Spleen (tissue), 11 donors: Measurements from ENCODE around the gene DHRS1. TPM values are rescaled to one million over a fixed set of nuclear protein-coding genes. Genes with fewer than 3 reads are reported as not detected.
A peak's percentile ranks its signal among the peaks of the same experiment; 100 is the strongest.

Experiments
- DNase-seq: peaks from one replicate; pipeline ENCODE4 v3.0.0-alpha.2; 2020
- H3K27ac ChIP-seq, 8 donors: fragments of 200-600 bp; sonication (generic) in 7 of 8; 1 replicate in 4 of 8; 2 replicates in 4 of 8; pipeline versions ENCODE4 v1.5.0 to v1.8.0; 2016 to 2021; ENCODE audit warnings: inconsistent platforms in 4 of 8, mild to moderate bottlenecking in 4 of 8, moderate library complexity in 1 of 8
- H3K27me3 ChIP-seq, 7 donors: fragments of 200-600 bp; sonication (generic) in 6 of 7; replicated peaks in 1 of 7; 1 replicate in 4 of 7; 2 replicates in 3 of 7; pipeline versions ENCODE4 v1.5.0 to v1.8.0; 2016 to 2021; ENCODE audit warnings: inconsistent platforms in 3 of 7, mild to moderate bottlenecking in 1 of 7
- H3K36me3 ChIP-seq, 6 donors: fragments of 200-600 bp; sonication (generic) in 5 of 6; 1 replicate in 4 of 6; 2 replicates in 2 of 6; pipeline versions ENCODE4 v1.5.0 to v1.8.0; 2016 to 2021; ENCODE audit warnings: inconsistent platforms in 2 of 6
- H3K4me1 ChIP-seq, 6 donors: fragments of 200-600 bp; sonication (generic) in 5 of 6; 1 replicate in 3 of 6; 2 replicates in 3 of 6; pipeline versions ENCODE4 v1.5.0 to v1.8.0; 2016 to 2021; ENCODE audit warnings: inconsistent platforms in 3 of 6
- H3K4me3 ChIP-seq, 8 donors: fragments of 200-600 bp; sonication (generic) in 7 of 8; 1 replicate in 4 of 8; 2 replicates in 4 of 8; pipeline versions ENCODE4 v1.5.0 to v1.8.0; 2016 to 2021; ENCODE audit warnings: inconsistent platforms in 4 of 8, mild to moderate bottlenecking in 4 of 8, moderate library complexity in 2 of 8
- H3K9me3 ChIP-seq, 8 donors: fragments of 200-600 bp; sonication (generic) in 7 of 8; 1 replicate in 4 of 8; 2 replicates in 4 of 8; pipeline versions ENCODE4 v1.5.0 to v1.8.0; 2016 to 2021; ENCODE audit warnings: inconsistent platforms in 4 of 8
- CTCF ChIP-seq, 11 experiments: fragments of 200-600 bp in 7 of 11; fragments of 450-650 bp in 4 of 11; sonication (generic) in 4 of 11; IDR thresholded peaks in 8 of 11; conservative IDR thresholded peaks in 3 of 11; 1 replicate in 7 of 11; 2 replicates in 4 of 11; pipeline versions ENCODE4 v1.4.0 to v1.8.0; 2016 to 2021; ENCODE audit warnings: antibody characterized with exemption in 11 of 11, inconsistent platforms in 4 of 11, mild to moderate bottlenecking in 1 of 11
- POLR2A ChIP-seq, 3 donors: fragments of 450-650 bp; IDR thresholded peaks; one replicate each; pipeline ENCODE4 v1.5.1; 2017; ENCODE audit warnings: antibody characterized with exemption in 3 of 3, mild to moderate bottlenecking in 1 of 3
- POLR2AphosphoS5 ChIP-seq, 3 donors: sonication (generic); formaldehyde crosslinking; IDR thresholded peaks; one replicate each; pipeline ENCODE4 v1.5.1; 2017; ENCODE audit warnings: antibody characterized with exemption in 3 of 3
- WGBS, 5 donors: extraction: QIAGEN DNeasy Blood & Tissue Kit in 3 of 5; methylation state at CpG; one replicate each; pipeline versions ENCODE4 v1.1.5 to v1.1.7; 2013 to 2018; 5-methylcytosine and 5-hydroxymethylcytosine counted together
- intact Hi-C: fragments of 100-400 bp; cut with DNase I; formaldehyde crosslinking; loops from one replicate; pipeline ENCODE4 v1.15.0; 2023; ENCODE audit warnings: low total_unique reads
- polyA plus RNA-seq, 3 donors: library from polyadenylated mRNA; stranded (reverse); fragments of 200-250 nt; gene quantifications; one replicate each; pipeline ENCODE4 v1.2.1, GENCODE V29; 2013
- total RNA-seq, 7 donors: library from RNA; depleted of rRNA in 3 of 7; stranded (reverse); fragments of >200 nt in 3 of 7; fragmentation: NEBNext Ultra II Directional in 4 of 7; extraction: Animal tissue kit (Norgen Biotek cat#: 25700) in 4 of 7; gene quantifications; one replicate each; pipeline versions ENCODE4 v1.1.0 to v1.2.1, GENCODE V29; 2016 to 2021
- donor health status: healthy with polysubstance abuse.
- donor health status: DM: no; HTN: no; CAD: no; lungs with moderate emphysema.
- donor health status: DM: no; HTN: no; CAD: no.
- donor health status: Bipolar disorder and iron deficiency.
- donor health status: healthy.
- donor health status: DM: no; HTN: no; CAD: no.
- donor health status: DM: yes; HTN: yes; CAD: no.

DHRS1 gene
- total and polyA plus RNA-seq, 10 donors: 22.0 to 56.1 (median 33.1) TPM

DNA sequence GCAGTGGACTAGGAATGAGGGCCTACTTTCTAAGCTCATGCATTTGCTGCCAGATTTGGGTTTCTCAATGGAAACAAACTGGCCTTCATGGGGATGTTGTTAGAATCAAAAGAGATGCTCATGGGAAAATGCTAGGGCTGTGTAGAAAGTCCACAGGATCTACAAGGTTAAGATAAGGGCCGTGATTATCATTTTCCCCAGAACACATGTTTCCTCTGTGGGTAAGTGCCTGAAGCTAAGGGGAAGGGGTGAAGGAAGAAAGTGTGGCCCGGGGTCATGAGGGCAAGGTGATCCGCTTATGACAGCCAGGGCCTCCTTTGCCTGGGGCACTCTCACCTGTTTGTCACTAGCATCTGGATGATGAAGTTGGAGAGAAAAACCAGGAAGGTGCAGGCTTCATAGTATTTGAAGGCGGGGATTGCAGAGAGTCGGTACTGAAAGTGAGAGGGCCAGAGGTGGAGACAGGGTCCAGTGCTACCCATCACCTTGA lies 25.5 kb upstream of the DHRS1 start:
- Histone ChIP-seq H3K9me3 (no peaks in the 10 kb centered on the region), H3K4me3 (no peak overlapping the region), H3K36me3 (peaks cover 0 to 45% (median 2%) of the 10 kb centered on the region in 6 donors), H3K27me3 (no peaks in the 10 kb centered on the region), H3K27ac (no peak overlapping the region), H3K4me1 (peaks cover 11 to 53% (median 39%) of the 10 kb centered on the region in 6 donors)
- intact Hi-C loops: no loop called here
- WGBS, 5 donors: 54 to 68% (median 57%) methylated on average over 5 of the region's 5 CpGs
- TF ChIP-seq CTCF (IDR thresholded peaks at IDR 0.05 in 8 of 11, conservative IDR thresholded peaks at IDR 0.05 in 3 of 11) (no peak), POLR2AphosphoS5 (IDR thresholded peaks at IDR 0.05) (no peak), POLR2A (IDR thresholded peaks at IDR 0.05) (no peak)
- no peak for DNase-seq

- Histone ChIP-seq H3K4me1 (peaks cover 10 to 48% (median 28%) of the 10 kb centered on the region in 6 donors), H3K27ac (no peak overlapping the region), H3K27me3 (no peaks in the 10 kb centered on the region), H3K36me3 (peaks cover 0 to 55% (median 2%) of the 10 kb centered on the region in 6 donors), H3K9me3 (no peaks in the 10 kb centered on the region), H3K4me3 (no peak overlapping the region)
- no peak for DNase-seq
- TF ChIP-seq CTCF (IDR thresholded peaks at IDR 0.05 in 8 of 11, conservative IDR thresholded peaks at IDR 0.05 in 3 of 11) (no peak), POLR2A (IDR thresholded peaks at IDR 0.05) (no peak), POLR2AphosphoS5 (IDR thresholded peaks at IDR 0.05) (no peak)
- WGBS, 5 donors: 76 to 94% (median 82%) methylated on average over 6 of the region's 6 CpGs
- intact Hi-C loops: no loop called here
Observed at GRCh38 chr14:24324024-24324423, 24.4 kb upstream of the DHRS1 start.

DNA sequence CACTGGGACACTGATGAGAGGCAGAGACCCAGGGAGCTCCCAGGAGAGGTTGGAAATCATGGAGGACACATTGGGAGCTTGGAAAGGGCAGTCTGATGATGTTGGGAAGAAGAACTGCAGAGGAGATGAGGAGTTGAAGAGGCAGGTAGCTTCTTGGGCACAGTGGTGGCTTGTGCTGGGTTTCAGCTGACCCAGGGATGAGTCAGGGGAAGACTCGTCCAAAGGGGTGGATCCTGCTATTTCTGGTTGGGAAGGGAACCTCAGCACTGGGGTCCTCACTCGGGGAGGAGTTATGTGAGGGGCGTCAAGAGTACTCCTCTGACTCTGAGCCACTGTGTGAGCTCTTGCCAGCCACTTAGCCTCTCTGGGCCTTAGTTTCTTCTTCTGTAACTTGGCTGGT lies 23.8 kb upstream of the DHRS1 start:
- H3K27me3 ChIP-seq: no peaks in the 10 kb centered on the region
- intact Hi-C loops: no loop called here
- H3K9me3 ChIP-seq: no peaks in the 10 kb centered on the region
- H3K36me3 ChIP-seq: peaks cover 0 to 61% (median 2%) of the 10 kb centered on the region in 6 donors
- H3K4me3 ChIP-seq: no peak overlapping the region
- H3K27ac ChIP-seq: no peak overlapping the region
- 72 to 81% (median 75%) methylated on average over 3 of the region's 3 CpGs for WGBS, 5 donors
- H3K4me1 ChIP-seq: peaks cover 8 to 48% (median 24%) of the 10 kb centered on the region in 6 donors
- DNase-seq: no peak
- TF ChIP-seq POLR2A (IDR thresholded peaks at IDR 0.05): no peak
- TF ChIP-seq CTCF (IDR thresholded peaks at IDR 0.05 in 8 of 11, conservative IDR thresholded peaks at IDR 0.05 in 3 of 11): no peak
- TF ChIP-seq POLR2AphosphoS5 (IDR thresholded peaks at IDR 0.05): no peak

DNA sequence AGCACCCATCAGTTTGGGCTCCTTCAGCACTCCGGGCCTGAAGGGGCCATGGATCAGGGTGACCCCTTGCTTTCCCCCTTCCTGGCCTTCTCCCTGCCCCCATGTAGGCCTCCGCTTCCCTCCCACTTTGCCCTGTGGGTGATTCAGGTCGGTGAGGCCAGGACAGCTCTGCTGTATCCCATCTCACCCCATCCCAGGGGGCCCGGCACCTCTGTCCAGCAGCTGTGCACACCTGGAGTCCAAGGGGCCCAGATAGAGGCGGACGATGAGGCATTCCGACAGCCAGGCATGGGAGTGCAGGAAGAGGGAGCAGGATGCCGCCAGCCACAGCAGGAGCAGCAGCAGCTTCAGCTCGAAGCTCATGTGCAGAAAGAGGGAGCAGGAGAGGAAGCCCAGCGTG lies 23.1 kb upstream of the DHRS1 start:
- DNase-seq: no peak
- Histone ChIP-seq H3K4me3 (no peak overlapping the region), H3K36me3 (peaks cover 0 to 68% (median 2%) of the 10 kb centered on the region in 6 donors), H3K27me3 (no peaks in the 10 kb centered on the region), H3K27ac (no peak overlapping the region), H3K4me1 (peaks cover 7 to 48% (median 20%) of the 10 kb centered on the region in 6 donors), H3K9me3 (no peaks in the 10 kb centered on the region)
- WGBS, 5 donors: 82 to 90% (median 87%) methylated on average over 10 of the region's 10 CpGs
- intact Hi-C loops: no loop called here
- no peak for TF ChIP-seq CTCF (IDR thresholded peaks at IDR 0.05 in 8 of 11, conservative IDR thresholded peaks at IDR 0.05 in 3 of 11)
- TF ChIP-seq POLR2AphosphoS5 (IDR thresholded peaks at IDR 0.05): peak in 1 of 3 donors; percentile 23
